K562 (cell line): ENCODE results near the gene PBX2. TPM values are rescaled to one million over a fixed set of nuclear protein-coding genes. Genes with fewer than 3 reads are reported as not detected.

ENCODE experiments used
- ARID2 ChIP-seq: fragments of 450-650 bp; IDR thresholded peaks from 2 replicates; pipeline ENCODE4 v1.6.1; 2017; ENCODE audit warnings: antibody characterized with exemption, mild to moderate bottlenecking
- BCLAF1 ChIP-seq, 2 experiments: fragments of 450-650 bp in 1 of 2; IDR thresholded peaks; 2 replicates each; pipeline ENCODE4 v1.6.1; 2011 to 2017; ENCODE audit warnings: low read depth in 2 of 2, antibody characterized with exemption in 1 of 2, borderline replicate concordance in 1 of 2, low read length in 1 of 2, mild to moderate bottlenecking in 1 of 2, mixed read lengths in 1 of 2; ENCODE audit not compliant: control insufficient read depth in 1 of 2
- CBX1 ChIP-seq: sonication (generic); IDR thresholded peaks from 2 replicates; pipeline ENCODE4 v1.6.1; 2016; ENCODE audit warnings: antibody characterized with exemption, low read depth, mild to moderate bottlenecking
- CHD2 ChIP-seq: IDR thresholded peaks from 2 replicates; pipeline ENCODE4 v1.6.1; 2011; ENCODE audit warnings: low read depth, low read length
- DIDO1 ChIP-seq: fragments of 450-650 bp; IDR thresholded peaks from 2 replicates; pipeline ENCODE4 v1.6.1; 2016; ENCODE audit warnings: low read depth, missing biosample characterization, missing genetic modification characterization
- ELF2 ChIP-seq: fragments of 250-450 bp; sonication (Bioruptor Pico); IDR thresholded peaks from 2 replicates; pipeline ENCODE4 v1.5.0; 2021; ENCODE audit warnings: mild to moderate bottlenecking
- EWSR1 ChIP-seq: fragments of 450-650 bp; IDR thresholded peaks from 2 replicates; pipeline ENCODE4 v1.6.1; 2018; ENCODE audit warnings: borderline replicate concordance, mild to moderate bottlenecking, low read depth, moderate library complexity; ENCODE audit not compliant: partially characterized antibody
- EZH2 ChIP-seq: IDR thresholded peaks from 2 replicates; pipeline ENCODE4 v1.6.1; 2012; ENCODE audit warnings: low read depth, mild to moderate bottlenecking, inconsistent platforms, low read length, borderline replicate concordance
- HDAC6 ChIP-seq: IDR thresholded peaks from 2 replicates; pipeline ENCODE4 v1.6.1; 2012; ENCODE audit warnings: low read depth, mild to moderate bottlenecking, control low read depth, inconsistent platforms, low read length, moderate library complexity
- HDAC8 ChIP-seq: fragments of 450-650 bp; IDR thresholded peaks from 2 replicates; pipeline ENCODE4 v1.6.1; 2016; ENCODE audit warnings: mild to moderate bottlenecking, missing genetic modification characterization, moderate library complexity, missing compliant biosample characterization
- MEF2A ChIP-seq: IDR thresholded peaks from 2 replicates; pipeline ENCODE4 v1.6.1; 2011; ENCODE audit warnings: low read depth, mild to moderate bottlenecking, low read length, moderate library complexity; ENCODE audit not compliant: control insufficient read depth
- NKRF ChIP-seq: fragments of 450-650 bp; IDR thresholded peaks from 2 replicates; pipeline ENCODE4 v1.6.1; 2016; ENCODE audit warnings: borderline replicate concordance
- SMARCC2 ChIP-seq: fragments of 450-650 bp; IDR thresholded peaks from 2 replicates; pipeline ENCODE4 v1.6.1; 2017; ENCODE audit warnings: antibody characterized with exemption, moderate library complexity, mild to moderate bottlenecking, low read depth
- ZNF561 ChIP-seq: fragments of 450-650 bp; formaldehyde crosslinking; conservative IDR thresholded peaks from 2 replicates; pipeline ENCODE4 v1.4.0; 2020; ENCODE audit warnings: mild to moderate bottlenecking, moderate library complexity
- ZNF655 ChIP-seq: fragments of 250-450 bp; sonication (Bioruptor Pico); IDR thresholded peaks from 2 replicates; pipeline ENCODE4 v1.5.0; 2021
- ZNF717 ChIP-seq: fragments of 250-450 bp; sonication (Bioruptor Pico); IDR thresholded peaks from 2 replicates; pipeline ENCODE4 v1.5.0; 2021
- polyA plus RNA-seq, 8 experiments: library from polyadenylated mRNA; depleted of rRNA in 4 of 8; stranded (reverse) in 5 of 8; unstranded in 3 of 8; fragments of >200 nt; fragmentation: Nextera tagmentation in 2 of 8; fragmentation: Illumina TruSeq in 1 of 8; extraction: Ambion mirVana in 2 of 8; extraction: Trizol in 1 of 8; gene quantifications; 2 replicates each; pipeline versions ENCODE4 v1.2.1 to v1.2.3, GENCODE V29; 2011 to 2014; ENCODE audit warnings: inconsistent platforms in 1 of 8, missing spikeins in 1 of 8
- total RNA-seq, 7 experiments: library from RNA; depleted of rRNA in 6 of 7; stranded (reverse); fragments of >200 nt in 6 of 7; fragmentation: Illumina TruSeq in 2 of 7; extraction: Trizol in 2 of 7; gene quantifications; 2 replicates each; pipeline versions ENCODE4 v1.2.1 to v1.2.3, GENCODE V29; 2011 to 2021; ENCODE audit warnings: low replicate concordance in 1 of 7
- TF ChIP-seq, protein P1 (sequence below): fragments of 450-650 bp; IDR thresholded peaks from 2 replicates; pipeline ENCODE4 v1.6.1; 2017; ENCODE audit warnings: mild to moderate bottlenecking, moderate library complexity

The PBX2 gene
- total and polyA plus RNA-seq, 9 of the 15 experiments (the other 6 are each of a cell fraction or from before 2014, with no cell fraction given), result 1.9 to 134 (median 62.5) TPM

- TF ChIP-seq EZH2 (no peak), ZNF717 (CRISPR knock-in tag) (no peak), CHD2 (no peak), HDAC8 (no peak), BCLAF1 (IDR thresholded peaks at IDR 0.05; ENCODE audit: borderline replicate concordance in 1 of 2, control insufficient read depth in 1 of 2, low read depth in 2 of 2, low read length in 1 of 2) (no peak), ARID2 (no peak), MEF2A (no peak), ZNF561 (CRISPR knock-in tag) (no peak), EWSR1 (no peak), NKRF (no peak), HDAC6 (no peak), ELF2 (no peak), DIDO1 (tag) (no peak), SMARCC2 (peak; percentile 18; the same call in 1 of the 2 replicates), ZNF655 (CRISPR knock-in tag) (no peak), CBX1 (no peak)
- TF ChIP-seq, protein P1, sequence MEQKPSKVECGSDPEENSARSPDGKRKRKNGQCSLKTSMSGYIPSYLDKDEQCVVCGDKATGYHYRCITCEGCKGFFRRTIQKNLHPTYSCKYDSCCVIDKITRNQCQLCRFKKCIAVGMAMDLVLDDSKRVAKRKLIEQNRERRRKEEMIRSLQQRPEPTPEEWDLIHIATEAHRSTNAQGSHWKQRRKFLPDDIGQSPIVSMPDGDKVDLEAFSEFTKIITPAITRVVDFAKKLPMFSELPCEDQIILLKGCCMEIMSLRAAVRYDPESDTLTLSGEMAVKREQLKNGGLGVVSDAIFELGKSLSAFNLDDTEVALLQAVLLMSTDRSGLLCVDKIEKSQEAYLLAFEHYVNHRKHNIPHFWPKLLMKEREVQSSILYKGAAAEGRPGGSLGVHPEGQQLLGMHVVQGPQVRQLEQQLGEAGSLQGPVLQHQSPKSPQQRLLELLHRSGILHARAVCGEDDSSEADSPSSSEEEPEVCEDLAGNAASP, result no peak
Observed at GRCh38 chr6:32152769-32153563, 37.0 kb downstream of the PBX2 start (continued).
